HG02588 (cell line): ENCODE results near the gene SRSF3.
"Not testable (repeated sequence)": the region's sequence is repeated elsewhere in the genome, so short reads cannot be mapped to it uniquely, and the experiment has no call there.

Source experiments
- ATAC-seq: cut with Tn5 transposase; IDR thresholded peaks from one replicate; pipeline ENCODE4 v1.9.1; 2021; ENCODE audit warnings: mild to moderate bottlenecking, moderate library complexity; ENCODE audit not compliant: unreplicated experiment

The SRSF3 gene

DNA sequence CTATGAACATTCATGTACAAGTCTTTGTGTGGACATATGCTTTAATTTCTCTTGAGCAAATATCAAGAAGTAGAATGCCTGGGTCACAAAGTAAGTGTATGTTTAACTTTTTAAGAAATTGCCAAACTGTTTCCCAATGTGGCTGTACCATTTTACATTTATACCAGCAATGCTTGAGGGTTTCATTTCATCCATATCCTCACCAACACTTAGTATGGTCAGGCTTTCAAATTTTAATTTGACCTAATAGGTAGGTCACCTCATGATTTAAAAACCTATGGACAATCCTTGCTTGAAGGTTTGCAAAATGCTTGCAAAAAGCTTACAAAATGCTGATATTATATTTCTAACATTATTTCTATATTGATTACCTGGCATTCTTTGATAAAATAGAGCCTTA, 19.5 kb upstream of the SRSF3 start:
- ATAC-seq: no peak

DNA sequence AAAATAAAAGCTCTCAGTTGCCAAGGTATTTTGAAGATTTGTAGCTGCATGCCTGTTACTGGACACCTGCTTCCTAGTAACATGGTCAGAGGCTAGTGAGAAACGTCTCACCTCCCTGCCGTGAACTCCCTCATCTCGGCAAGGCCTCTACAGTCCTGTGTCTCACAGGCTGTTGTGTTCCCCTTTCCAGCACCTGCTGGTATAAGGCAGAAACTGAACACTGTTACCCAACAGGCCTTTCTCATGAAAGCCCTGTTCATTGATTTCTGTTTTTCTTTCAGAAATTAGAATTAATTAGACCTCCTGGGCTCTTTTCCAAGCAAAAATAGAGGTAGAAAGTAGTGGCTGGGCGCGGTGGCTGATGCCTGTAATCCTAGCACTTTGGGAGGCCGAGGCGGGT, 17.6 kb upstream of the SRSF3 start:
- ATAC-seq: no peak

DNA sequence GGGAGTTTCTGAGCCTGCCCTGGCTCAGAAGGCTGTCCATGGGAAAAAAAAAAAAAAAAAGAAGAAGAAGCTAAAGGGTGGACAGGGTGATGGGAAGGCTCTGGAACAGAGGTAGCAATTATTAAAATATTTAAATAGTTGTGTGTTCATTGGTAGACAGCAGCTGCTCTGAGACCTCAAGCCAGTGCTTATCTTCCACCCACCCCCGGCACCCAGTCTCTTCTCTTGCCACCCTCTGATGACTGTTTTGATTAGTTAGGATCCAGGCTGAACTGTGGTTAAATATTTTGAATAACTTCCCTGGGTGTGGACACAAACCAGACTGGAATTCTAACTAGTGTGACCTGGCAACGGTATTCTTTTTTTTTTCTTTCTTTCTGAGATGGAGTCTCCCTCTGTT, 16.9 kb upstream of the SRSF3 start:
- no peak for ATAC-seq

DNA sequence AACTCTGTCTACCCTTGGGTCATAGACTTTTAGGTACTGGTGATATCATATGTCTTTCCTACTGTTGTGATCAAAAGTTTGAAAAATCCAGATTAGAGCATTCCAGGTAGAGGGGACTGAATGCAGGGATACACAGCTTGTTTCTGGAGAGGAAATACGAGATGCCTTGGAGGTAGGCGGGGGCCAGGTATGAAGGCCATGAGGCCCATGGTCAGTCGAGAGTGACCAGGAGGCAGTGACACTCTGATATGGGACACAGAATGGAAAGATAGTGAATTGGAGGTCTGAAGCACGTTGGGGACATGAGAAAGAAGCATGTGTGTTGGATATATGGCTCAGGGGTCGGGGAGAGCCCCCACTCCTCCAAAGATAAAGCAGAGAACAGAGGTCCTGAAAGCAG, 16.1 kb upstream of the SRSF3 start:
- no peak for ATAC-seq

DNA sequence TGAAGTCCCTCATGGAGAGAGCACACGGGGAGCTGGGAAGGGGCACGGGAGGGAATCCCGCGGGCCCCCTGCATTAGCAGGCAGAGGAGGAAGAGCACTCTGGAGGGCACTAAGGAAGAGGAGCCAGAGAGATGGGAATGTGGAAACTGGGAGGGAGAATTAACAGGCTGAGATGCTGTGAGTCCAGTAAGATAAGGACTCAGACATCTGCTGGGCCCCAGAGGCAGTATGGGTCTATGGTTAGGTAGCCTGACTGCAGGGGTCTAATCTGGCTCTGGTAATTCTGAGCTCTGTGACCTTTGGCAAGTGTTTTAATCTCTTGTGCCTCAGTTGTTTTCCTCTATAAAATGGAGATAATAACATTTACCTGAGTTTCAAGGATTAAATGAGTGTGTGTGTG, 15.7 kb upstream of the SRSF3 start:
- no peak for ATAC-seq

DNA sequence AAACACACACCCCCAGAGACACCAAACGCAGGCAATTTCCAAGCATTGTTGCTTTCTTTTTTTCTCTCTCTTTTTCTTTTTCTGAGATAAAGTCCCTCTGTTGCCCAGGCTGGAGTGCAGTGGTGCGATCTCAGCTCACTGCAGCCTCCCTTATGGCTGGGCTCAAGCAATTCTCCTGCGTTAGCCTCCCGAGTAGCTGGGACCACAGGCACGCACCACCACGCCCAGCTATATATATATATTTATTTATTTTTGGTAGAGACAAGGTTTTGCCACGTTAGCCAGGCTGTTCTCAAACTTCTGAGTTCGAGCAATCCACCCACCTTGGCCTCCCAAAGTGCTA, 14.0 kb upstream of the SRSF3 start:
- ATAC-seq: no peak

DNA sequence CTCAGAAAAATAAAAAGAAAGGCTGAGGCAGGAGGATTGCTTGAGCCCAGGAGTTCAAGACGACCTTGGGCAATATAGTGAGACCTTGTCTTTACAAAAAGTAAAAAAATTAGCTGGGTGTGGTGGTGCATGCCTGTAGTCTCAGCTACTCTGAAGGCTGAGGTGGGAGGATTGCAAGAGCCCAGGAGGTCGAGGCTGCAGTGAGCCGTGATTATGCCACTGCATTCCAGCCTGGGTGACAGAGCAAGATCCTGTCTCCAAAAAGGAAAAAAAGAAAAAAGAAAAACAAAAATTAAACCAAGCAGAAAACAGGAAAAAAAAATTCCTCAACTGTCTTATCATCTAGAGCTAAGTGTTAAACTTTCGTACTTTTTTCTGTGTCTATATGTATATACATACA, 12.4 kb upstream of the SRSF3 start:
- no peak for ATAC-seq

DNA sequence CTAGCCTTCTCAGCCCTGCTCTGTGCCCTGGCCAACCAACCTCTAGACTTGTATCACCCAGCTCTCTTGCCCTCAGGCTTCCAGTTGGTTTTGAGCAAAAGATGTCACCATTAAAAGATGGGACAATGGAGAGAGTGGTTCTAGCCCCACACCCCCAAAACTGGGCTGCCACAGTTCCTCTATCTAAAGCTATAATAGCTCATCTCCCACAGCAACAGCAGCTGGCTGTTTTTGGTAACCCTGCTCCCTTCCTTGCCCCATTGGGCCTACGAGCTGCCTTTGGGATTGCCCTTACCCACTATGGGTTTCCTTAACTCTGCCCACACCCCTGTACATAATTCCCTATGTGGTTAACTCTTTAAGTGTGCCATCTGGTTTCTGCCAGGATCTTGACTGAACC, 7.6 kb upstream of the SRSF3 start:
- no peak for ATAC-seq

DNA sequence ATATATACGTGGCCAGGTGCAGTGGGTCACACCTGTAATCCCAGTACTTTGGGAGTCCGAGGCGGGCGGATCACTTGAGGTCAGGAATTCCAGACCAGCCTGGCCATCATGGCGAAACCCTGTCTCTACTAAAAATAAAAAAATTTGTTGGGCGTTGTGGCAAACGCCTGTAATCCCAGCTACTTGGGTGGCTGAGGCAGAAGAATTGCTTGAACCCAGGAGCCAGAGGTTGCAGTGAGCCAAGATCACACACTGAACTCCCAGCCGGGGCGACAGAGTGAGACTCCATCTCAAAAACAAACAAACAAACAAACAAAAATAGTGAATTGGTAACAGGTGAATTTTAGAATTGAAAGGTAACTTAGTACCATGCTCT, 5.1 kb upstream of the SRSF3 start:
- not testable (repeated sequence) for ATAC-seq

DNA sequence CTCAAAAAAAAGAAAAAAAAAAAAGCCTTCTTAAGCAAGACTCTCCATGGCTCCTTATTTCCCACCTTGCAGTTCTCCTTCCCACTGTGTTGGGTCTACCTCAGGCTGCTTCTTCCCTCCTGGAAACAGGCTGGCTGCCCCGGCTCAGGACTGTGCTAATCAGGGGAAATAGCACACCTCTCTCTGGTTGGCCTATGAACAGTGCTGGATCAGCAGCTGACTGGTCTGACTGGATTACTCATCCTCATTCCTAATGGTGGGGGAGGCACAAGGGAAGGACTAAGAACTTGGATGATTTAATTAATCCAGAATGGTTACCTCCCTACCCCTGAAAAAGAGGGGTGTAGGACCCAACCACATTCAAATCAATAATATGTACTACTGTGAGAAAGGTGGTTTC, 3.9 kb upstream of the SRSF3 start:
- ATAC-seq: no peak

DNA sequence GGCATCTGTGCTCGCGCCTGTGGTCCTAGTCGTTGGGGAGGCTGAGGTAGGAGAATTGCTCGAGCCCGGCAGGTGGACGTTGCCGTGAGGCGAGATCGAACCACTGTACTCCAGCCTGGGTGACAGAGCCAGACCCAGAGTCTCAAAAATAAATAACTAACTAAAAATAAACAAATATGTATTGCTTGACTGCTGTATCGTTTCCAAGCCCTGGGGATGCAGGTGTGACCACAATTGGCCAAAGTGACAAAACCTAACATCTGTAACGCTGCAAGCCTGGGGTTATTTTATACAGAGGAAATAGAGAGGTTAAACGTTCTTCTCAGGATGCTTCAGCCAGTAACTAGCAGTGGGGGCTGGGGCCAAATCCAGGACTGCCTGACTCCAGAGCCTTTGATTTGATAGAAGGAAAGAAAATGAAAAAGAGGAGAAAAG, 1.9 kb upstream of the SRSF3 start:
- ATAC-seq: no peak

DNA sequence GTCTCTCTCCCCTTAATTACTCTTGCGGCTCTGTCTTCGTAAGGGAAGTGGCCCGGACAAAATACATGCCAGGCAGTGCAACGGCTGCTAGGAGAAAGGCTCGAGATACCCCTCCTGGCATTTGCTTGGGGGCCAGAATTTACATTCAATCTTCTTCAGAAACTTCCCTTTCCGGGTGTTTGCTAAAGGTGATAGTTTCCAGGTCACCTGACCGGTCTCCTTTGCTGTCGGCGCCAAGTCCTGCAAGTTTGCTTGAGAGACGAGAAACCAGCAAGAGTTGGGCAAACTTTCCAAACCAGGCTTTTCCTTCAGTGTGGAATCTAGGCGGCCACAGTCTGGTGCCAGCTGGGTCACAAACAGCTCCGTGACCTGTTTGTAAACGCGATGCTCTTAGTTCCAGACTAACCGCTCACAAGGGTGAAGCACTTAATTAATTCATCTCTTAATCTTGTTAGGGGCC, 563 bp upstream of the SRSF3 start:
- ATAC-seq: peak; percentile 19

DNA sequence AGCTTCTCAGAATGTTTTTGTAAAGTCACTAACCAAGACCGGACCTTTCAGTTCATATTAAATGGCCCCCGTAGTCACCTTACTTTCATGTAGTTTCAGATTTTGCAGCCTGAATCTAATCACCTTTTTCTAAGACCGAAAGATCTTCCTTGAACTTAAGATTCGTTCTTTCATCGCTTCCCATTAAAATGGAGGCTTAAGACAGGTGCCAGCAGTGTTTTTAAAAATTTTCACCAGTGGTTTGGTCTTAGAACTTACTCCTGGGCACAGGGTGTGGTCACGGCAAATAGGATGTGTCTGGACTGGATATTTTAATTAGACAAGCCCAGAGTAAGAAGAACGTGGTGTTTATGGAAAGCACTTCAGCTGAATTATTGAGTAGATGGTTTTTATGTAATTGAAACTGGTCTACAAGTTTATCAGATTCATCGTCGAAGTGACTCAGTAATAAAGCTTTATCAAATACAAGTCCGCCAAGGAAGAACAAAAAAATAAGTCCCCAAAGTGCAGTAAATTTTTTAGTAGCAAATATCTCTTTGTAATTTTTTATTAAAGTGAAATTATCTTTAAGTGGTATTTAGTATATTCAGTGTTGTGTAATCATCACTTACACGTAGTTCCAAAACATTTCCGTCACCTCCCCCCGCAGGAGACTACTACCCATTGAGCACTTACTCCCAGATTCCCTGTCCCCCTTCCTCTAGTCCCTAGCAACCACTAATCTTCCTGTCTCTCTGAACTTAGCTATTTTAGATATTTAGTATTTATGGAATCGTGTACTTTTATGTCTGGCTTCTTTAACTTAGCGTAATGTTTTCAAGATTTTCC, 868 bp downstream of the SRSF3 start:
- ATAC-seq: no peak

DNA sequence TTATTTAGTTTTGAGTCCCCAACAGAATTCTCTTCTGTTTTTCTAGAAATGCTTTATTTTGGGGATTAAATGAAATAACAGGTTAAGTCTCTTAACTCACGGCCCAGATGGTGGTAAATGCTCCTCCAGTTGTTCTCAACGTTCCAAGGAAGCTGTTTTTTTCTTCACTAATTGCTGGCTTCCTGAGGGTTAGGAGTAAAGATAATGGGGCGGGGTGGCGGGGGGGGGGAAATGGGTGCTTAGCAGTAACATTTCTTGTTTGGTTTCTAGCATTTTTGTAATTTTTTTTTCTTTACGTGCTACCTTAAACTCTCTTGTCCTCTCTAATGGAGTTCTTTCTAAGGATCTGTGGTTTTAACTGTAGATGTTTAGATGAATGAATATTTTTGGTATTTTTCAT, 2.2 kb downstream of the SRSF3 start:
- ATAC-seq: no peak

DNA sequence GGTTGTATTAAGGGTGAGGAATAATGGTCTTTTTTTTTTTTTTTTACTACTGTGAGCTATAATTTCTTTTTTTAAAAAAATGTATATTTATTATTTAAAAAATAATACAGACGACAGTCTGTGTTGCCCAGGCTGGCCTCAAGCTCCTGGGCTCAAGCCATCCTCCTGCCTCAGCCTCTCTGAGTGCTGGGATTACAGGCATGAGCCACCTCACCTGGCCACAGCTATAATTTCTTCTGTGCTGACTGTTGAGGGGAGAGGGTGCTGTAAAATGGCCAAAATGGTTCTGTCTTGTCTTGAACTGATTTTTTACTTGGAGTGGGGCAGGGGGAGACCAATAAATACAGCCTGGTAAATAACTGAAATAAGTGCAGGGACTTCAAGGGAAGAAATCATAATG, 3.6 kb downstream of the SRSF3 start:
- no peak for ATAC-seq

DNA sequence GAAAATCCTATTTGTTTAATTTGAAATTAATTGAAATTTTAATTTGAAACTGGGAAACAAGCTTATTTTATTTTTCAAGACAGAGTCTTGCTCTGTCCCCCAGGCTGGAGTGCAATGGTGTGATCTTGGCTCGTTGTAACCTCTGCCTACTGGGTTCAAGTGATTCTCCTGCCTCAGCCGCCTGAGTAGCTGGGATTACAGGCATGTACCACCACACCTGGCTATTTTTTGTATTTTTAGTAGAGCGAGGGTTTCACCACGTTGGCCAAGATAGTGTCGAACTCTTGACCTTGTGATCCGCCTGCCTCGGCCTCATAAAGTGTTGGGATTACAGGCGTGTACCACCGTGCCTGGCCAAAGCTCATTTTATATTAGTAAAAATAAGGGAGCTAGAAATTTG, 4.2 kb downstream of the SRSF3 start:
- ATAC-seq: no peak

DNA sequence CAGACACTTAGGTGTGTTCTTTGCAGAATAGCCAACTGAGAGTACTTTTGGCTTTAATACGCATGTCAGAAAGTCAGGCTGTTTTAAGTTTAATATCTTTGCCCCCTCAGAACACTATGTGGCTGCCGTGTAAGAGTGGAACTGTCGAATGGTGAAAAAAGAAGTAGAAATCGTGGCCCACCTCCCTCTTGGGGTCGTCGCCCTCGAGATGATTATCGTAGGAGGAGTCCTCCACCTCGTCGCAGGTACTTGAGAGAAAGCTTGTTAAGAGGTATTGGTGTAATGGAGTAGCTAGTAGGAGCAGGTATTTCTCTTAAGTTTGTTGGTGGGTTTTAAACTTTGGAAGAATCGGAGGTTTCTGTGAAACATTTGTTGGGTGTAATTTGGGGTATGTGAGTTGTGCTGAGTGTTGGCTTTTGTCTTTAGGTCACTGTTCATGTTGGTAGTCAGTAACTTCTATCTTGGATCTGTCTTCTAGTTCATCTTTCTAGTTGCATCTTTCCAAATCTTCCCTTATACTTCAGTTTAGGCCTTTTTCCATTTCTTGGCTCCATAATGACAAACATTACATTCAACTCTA, 4.7 kb downstream of the SRSF3 start:
- no peak for ATAC-seq

DNA sequence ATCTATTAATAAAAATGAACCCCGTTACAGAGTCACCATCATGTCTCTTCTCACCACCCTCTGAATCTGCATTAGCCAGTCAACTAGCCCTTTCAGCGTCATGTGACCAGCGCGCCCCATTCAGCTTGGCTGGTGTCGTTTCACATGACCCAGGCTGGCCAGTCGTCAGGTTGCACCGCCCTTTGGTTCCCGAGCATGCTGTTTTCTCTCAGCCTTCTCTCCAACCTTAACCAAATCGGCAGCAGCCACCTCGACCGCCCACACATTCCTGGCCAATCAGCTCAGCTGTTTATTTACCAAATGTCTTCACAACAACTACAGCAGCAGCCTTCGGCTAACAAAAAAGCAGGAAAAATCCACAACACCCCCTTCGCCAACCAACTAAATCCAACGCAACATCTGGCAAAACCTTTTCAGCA, 5.6 kb downstream of the SRSF3 start:
- no peak for ATAC-seq

DNA sequence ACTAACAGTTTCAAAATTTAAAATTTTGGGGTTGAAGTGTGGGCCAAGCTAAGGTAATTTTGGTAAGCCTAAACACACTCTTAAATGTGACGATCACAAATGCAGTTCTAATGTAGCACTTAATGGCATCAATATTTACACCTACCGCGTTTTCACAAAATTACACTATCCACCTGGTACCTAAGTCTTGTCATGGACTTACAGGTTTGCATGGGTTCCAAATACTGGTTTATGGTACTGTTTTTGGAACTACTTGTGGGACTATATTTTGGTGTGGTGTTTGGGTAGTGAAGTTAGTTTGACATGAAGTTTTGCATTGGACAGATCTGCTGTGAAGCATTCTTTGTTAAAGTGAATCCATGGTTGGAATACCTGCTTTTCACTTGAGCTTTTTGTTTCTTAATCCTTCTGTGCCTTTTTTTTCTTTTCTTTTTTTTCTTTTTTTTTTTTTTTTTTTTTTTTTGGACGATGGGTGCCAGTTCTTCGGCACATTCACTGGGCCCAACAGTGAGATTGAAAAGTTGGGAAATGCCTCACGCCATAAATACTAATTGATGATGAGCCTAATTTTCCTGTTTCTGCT, 6.5 kb downstream of the SRSF3 start:
- no peak for ATAC-seq

DNA sequence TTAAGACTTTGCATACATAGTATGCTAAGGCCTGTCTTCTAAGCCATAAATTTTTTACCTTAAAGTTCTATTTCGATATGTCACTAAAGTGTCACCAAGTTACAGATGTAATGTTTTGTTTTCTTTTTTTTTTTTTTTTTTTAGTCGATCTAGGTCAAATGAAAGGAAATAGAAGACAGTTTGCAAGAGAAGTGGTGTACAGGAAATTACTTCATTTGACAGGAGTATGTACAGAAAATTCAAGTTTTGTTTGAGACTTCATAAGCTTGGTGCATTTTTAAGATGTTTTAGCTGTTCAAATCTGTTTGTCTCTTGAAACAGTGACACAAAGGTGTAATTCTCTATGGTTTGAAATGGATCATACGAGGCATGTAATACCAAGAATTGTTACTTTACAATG, 7.7 kb downstream of the SRSF3 start:
- not testable (repeated sequence) for ATAC-seq

DNA sequence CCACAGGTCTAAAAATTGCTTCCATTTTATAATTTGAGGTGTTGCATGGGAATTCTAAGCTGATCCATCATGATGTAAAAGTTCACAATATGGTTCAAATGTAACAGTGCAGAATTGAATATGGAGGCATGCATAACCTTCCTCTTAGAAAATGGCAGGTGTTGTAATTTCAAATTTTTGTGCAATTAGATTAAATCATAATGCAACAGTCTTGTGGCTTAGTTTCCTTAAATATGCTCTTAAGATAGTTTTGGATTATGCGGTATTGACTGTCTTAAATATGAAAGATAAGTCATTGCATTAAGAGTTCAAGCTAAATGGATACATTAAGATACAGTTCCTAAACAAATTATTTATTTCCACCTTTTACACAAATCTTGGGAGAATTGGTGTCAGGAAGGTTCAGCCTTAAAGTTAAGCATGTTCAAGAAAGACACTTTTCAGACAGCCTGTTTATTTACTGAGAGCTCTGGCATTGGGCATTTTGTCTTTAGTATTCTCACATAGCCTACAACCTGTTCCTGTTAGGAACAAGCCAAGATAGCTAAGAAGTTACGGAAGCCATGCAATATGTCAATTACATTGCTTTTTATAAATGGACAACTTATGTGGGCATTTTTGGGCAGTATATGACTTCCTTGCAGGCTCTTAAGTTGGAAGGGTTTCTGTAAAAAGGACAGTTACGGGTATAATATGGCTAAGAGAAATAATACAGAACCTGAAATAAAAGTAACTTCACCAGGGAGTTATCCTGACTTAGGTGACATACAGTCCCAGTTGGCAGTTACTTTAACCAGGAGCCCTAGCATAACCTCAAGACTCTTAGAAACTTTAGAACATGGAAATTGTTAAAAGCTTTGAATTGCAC, 9.3 kb downstream of the SRSF3 start:
- ATAC-seq: no peak
